NCI-H128 (cell line): Measurements from ENCODE around the gene TGFBR2.

Experiments
- DNase-seq: peaks from one replicate; lab custom pipeline; 2025; ENCODE audit not compliant: unreplicated experiment; lab: John Stamatoyannopoulos, UW

TGFBR2 gene

GRCh38 chr3:30600572-30600971, 5.8 kb upstream of the TGFBR2 start:
- DNase-seq: no peak

GRCh38 chr3:30602946-30603345, 3.5 kb upstream of the TGFBR2 start:
- no peak for DNase-seq

- DNase-seq: no peak
Observed at GRCh38 chr3:30604093-30604492, 2.3 kb upstream of the TGFBR2 start.

- DNase-seq: no peak
Observed at GRCh38 chr3:30604558-30604957, 1.8 kb upstream of the TGFBR2 start.

GRCh38 chr3:30605005-30605404, 1.4 kb upstream of the TGFBR2 start:
- no peak for DNase-seq

GRCh38 chr3:30605706-30606300, 598 bp upstream of the TGFBR2 start:
- no peak for DNase-seq

GRCh38 chr3:30607032-30607833, 832 bp downstream of the TGFBR2 start:
- DNase-seq: no peak

GRCh38 chr3:30608598-30608947, 2.2 kb downstream of the TGFBR2 start:
- no peak for DNase-seq

- DNase-seq: no peak
Observed at GRCh38 chr3:30609930-30610701, 3.7 kb downstream of the TGFBR2 start.

- DNase-seq: no peak
Observed at GRCh38 chr3:30610702-30611368, 4.4 kb downstream of the TGFBR2 start.

GRCh38 chr3:30611613-30612436, 5.4 kb downstream of the TGFBR2 start:
- DNase-seq: no peak

GRCh38 chr3:30612437-30613132, 6.2 kb downstream of the TGFBR2 start:
- DNase-seq: no peak

- DNase-seq: no peak
Observed at GRCh38 chr3:30613133-30613825, 6.9 kb downstream of the TGFBR2 start.

GRCh38 chr3:30614373-30614772, 8.0 kb downstream of the TGFBR2 start:
- DNase-seq: no peak

- no peak for DNase-seq
Observed at GRCh38 chr3:30614943-30615342, 8.5 kb downstream of the TGFBR2 start.

GRCh38 chr3:30615615-30616346, 9.4 kb downstream of the TGFBR2 start:
- DNase-seq: no peak

GRCh38 chr3:30616347-30617027, 10.1 kb downstream of the TGFBR2 start:
- DNase-seq: no peak

GRCh38 chr3:30617069-30617468, 10.7 kb downstream of the TGFBR2 start:
- no peak for DNase-seq
